WTC11 (cell line): ENCODE measurements around the gene PARVG. TPM values are rescaled to one million over a fixed set of nuclear protein-coding genes. Genes with fewer than 3 reads are reported as not detected.

ENCODE experiments used
- ATAC-seq: fragments of 200-7000 bp; cut with Tn5 transposase; 2 replicates; pipeline ENCODE4 v1.10.0; 2021; ENCODE audit warnings: mild to moderate bottlenecking, moderate library complexity
- CTCF ChIA-PET: fragments of 300-600 bp; sonication (Branson Sonifier 250); formaldehyde crosslinking; loops from one replicate; lab custom pipeline; 2021; ENCODE audit warnings: antibody characterized with exemption; lab: Charles Lee
- POLR2A ChIA-PET: fragments of 350-600 bp; sonication (Branson Sonifier 250); formaldehyde crosslinking; loops from one replicate; lab custom pipeline; 2021; ENCODE audit warnings: antibody characterized with exemption; lab: Charles Lee
- DNase-seq: peaks from one replicate; pipeline ENCODE4 v3.0.0; 2021; ENCODE audit warnings: low spot score
- H3K27ac Mint-ChIP-seq: 2 replicates; pipeline ENCODE4 v1.8.0; 2021; ENCODE audit warnings: mixed read lengths
- H3K27me3 Mint-ChIP-seq: 2 replicates; pipeline ENCODE4 v1.8.0; 2021; ENCODE audit warnings: low read depth, mild to moderate bottlenecking, moderate library complexity, mixed read lengths
- H3K36me3 Mint-ChIP-seq: 2 replicates; pipeline ENCODE4 v1.8.0; 2021; ENCODE audit warnings: mixed read lengths
- H3K4me1 Mint-ChIP-seq: 2 replicates; pipeline ENCODE4 v1.8.0; 2022; ENCODE audit warnings: mixed read lengths
- H3K4me3 Mint-ChIP-seq: 2 replicates; pipeline ENCODE4 v1.8.0; 2021; ENCODE audit warnings: mild to moderate bottlenecking, moderate library complexity, mixed read lengths
- H3K9me3 Mint-ChIP-seq: 2 replicates; pipeline ENCODE4 v1.8.0; 2021; ENCODE audit warnings: mixed read lengths
- CREB1 ChIP-seq: sonication (generic); formaldehyde crosslinking; IDR thresholded peaks from 2 replicates; pipeline ENCODE4 v1.8.0; 2023; ENCODE audit warnings: mild to moderate bottlenecking, missing genetic modification reagents
- E2F4 ChIP-seq: sonication (generic); formaldehyde crosslinking; IDR thresholded peaks from 2 replicates; pipeline ENCODE4 v1.8.1; 2022; ENCODE audit warnings: low read depth, mild to moderate bottlenecking, moderate library complexity, missing genetic modification reagents, borderline replicate concordance
- EMX1 ChIP-seq: fragments of 250-450 bp; sonication (Bioruptor Pico); IDR thresholded peaks from 2 replicates; pipeline ENCODE4 v1.8.0; 2021; ENCODE audit warnings: mild to moderate bottlenecking
- ETV6 ChIP-seq: sonication (generic); formaldehyde crosslinking; IDR thresholded peaks from 2 replicates; pipeline ENCODE4 v1.8.1; 2022; ENCODE audit warnings: mild to moderate bottlenecking, missing genetic modification reagents
- FOXP4 ChIP-seq: sonication (generic); formaldehyde crosslinking; IDR thresholded peaks from 2 replicates; pipeline ENCODE4 v1.8.0; 2022; ENCODE audit warnings: mild to moderate bottlenecking, missing genetic modification reagents
- GRHL2 ChIP-seq: fragments of 250-450 bp; sonication (Bioruptor Pico); IDR thresholded peaks from 2 replicates; pipeline ENCODE4 v1.8.0; 2022; ENCODE audit warnings: mild to moderate bottlenecking, moderate library complexity; ENCODE audit not compliant: insufficient replicate concordance, severe bottlenecking
- HMGXB4 ChIP-seq: sonication (generic); formaldehyde crosslinking; IDR thresholded peaks from 2 replicates; pipeline ENCODE4 v1.8.1; 2023; ENCODE audit warnings: mild to moderate bottlenecking, moderate library complexity, missing genetic modification reagents
- IRF1 ChIP-seq: sonication (generic); formaldehyde crosslinking; IDR thresholded peaks from 2 replicates; pipeline ENCODE4 v1.8.0; 2023; ENCODE audit warnings: missing genetic modification reagents
- JAZF1 ChIP-seq: fragments of 250-450 bp; sonication (Bioruptor Pico); IDR thresholded peaks from 2 replicates; pipeline ENCODE4 v1.9.0; 2021; ENCODE audit warnings: moderate library complexity, mild to moderate bottlenecking, inconsistent platforms
- KAT7 ChIP-seq: sonication (generic); formaldehyde crosslinking; IDR thresholded peaks from 2 replicates; pipeline ENCODE4 v1.8.1; 2023; ENCODE audit warnings: missing genetic modification reagents, mild to moderate bottlenecking, borderline replicate concordance
- MLX ChIP-seq: sonication (generic); formaldehyde crosslinking; IDR thresholded peaks from 2 replicates; pipeline ENCODE4 v1.8.1; 2023; ENCODE audit warnings: mild to moderate bottlenecking, missing genetic modification reagents, moderate library complexity
- MYBL2 ChIP-seq: sonication (generic); formaldehyde crosslinking; IDR thresholded peaks from 2 replicates; pipeline ENCODE4 v1.8.1; 2023; ENCODE audit warnings: mild to moderate bottlenecking, moderate library complexity, missing genetic modification reagents
- NR3C1 ChIP-seq: sonication (generic); formaldehyde crosslinking; conservative IDR thresholded peaks from 2 replicates; pipeline ENCODE4 v1.8.1; 2023; ENCODE audit warnings: low read depth, mild to moderate bottlenecking, missing genetic modification reagents
- SMAD3 ChIP-seq: sonication (generic); formaldehyde crosslinking; IDR thresholded peaks from 2 replicates; pipeline ENCODE4 v1.8.0; 2022; ENCODE audit warnings: missing genetic modification reagents, mild to moderate bottlenecking, borderline replicate concordance
- SMAD4 ChIP-seq: sonication (generic); formaldehyde crosslinking; IDR thresholded peaks from 2 replicates; pipeline ENCODE4 v1.8.0; 2022; ENCODE audit warnings: mild to moderate bottlenecking, missing genetic modification reagents
- STAT6 ChIP-seq: sonication (generic); formaldehyde crosslinking; conservative IDR thresholded peaks from 2 replicates; pipeline ENCODE4 v1.8.1; 2023; ENCODE audit warnings: mild to moderate bottlenecking, low read depth, missing genetic modification reagents, moderate library complexity
- TCF7 ChIP-seq: sonication (generic); formaldehyde crosslinking; IDR thresholded peaks from 2 replicates; pipeline ENCODE4 v1.8.0; 2022; ENCODE audit warnings: mild to moderate bottlenecking, low read depth, missing genetic modification reagents, moderate library complexity
- ZMAT4 ChIP-seq: fragments of 250-450 bp; sonication (Bioruptor Pico); IDR thresholded peaks from 2 replicates; pipeline ENCODE4 v1.9.0; 2021; ENCODE audit warnings: mild to moderate bottlenecking
- ZNF232 ChIP-seq: sonication (generic); formaldehyde crosslinking; IDR thresholded peaks from 2 replicates; pipeline ENCODE4 v1.8.0; 2022; ENCODE audit warnings: mild to moderate bottlenecking, missing genetic modification reagents
- ZNF281 ChIP-seq: sonication (generic); formaldehyde crosslinking; IDR thresholded peaks from 2 replicates; pipeline ENCODE4 v1.8.0; 2023; ENCODE audit warnings: mild to moderate bottlenecking, missing genetic modification reagents
- ZNF317 ChIP-seq: sonication (generic); formaldehyde crosslinking; IDR thresholded peaks from 2 replicates; pipeline ENCODE4 v1.8.1; 2023; ENCODE audit warnings: low read depth, mild to moderate bottlenecking, moderate library complexity, missing genetic modification reagents, borderline replicate concordance
- ZNF416 ChIP-seq: fragments of 250-450 bp; sonication (Bioruptor Pico); IDR thresholded peaks from 2 replicates; pipeline ENCODE4 v1.9.0; 2021; ENCODE audit warnings: mild to moderate bottlenecking, inconsistent platforms
- ZNF423 ChIP-seq: fragments of 250-450 bp; sonication (Bioruptor Pico); IDR thresholded peaks from 2 replicates; pipeline ENCODE4 v2.1.2; 2022; ENCODE audit warnings: mild to moderate bottlenecking, moderate library complexity
- total RNA-seq: library from RNA; stranded (reverse); gene quantifications from 3 replicates; pipeline ENCODE4 v1.2.3, GENCODE V29; 2021

The PARVG gene
- total RNA-seq, 1 experiment from 2014 or later, result 0.94 TPM

- H3K4me1 Mint-ChIP-seq, result peaks cover 25% of the 10 kb centered on the region
- no peaks in the 10 kb centered on the region for H3K9me3 Mint-ChIP-seq
- no peaks in the 10 kb centered on the region for H3K36me3 Mint-ChIP-seq
- no peak for TF ChIP-seq E2F4 (CRISPR knock-in tag)
- no peak for TF ChIP-seq ZMAT4 (CRISPR knock-in tag)
- no peak for TF ChIP-seq EMX1
- TF ChIP-seq TCF7 (CRISPR knock-in tag), result no peak
- TF ChIP-seq GRHL2 (CRISPR knock-in tag), result no peak
- no peak for TF ChIP-seq ZNF317
- TF ChIP-seq CREB1 (CRISPR knock-in tag), result no peak
- TF ChIP-seq SMAD3 (CRISPR knock-in tag), result no peak
- TF ChIP-seq KAT7, result no peak
- no peak for TF ChIP-seq ZNF423 (CRISPR knock-in tag)
- TF ChIP-seq ZNF281, result no peak
- TF ChIP-seq ZNF416 (CRISPR knock-in tag), result no peak
- no peak for TF ChIP-seq IRF1 (CRISPR knock-in tag)
- no peak for TF ChIP-seq JAZF1 (CRISPR knock-in tag)
- ChIA-PET POLR2A (no interaction called here), CTCF (no interaction called here)
- no peaks in the 10 kb centered on the region for H3K27me3 Mint-ChIP-seq
- no peak overlapping the region for H3K27ac Mint-ChIP-seq
- DNase-seq, result no peak
- ATAC-seq, result no peak
- H3K4me3 Mint-ChIP-seq, result no peak overlapping the region
Measured at GRCh38 chr22:44168206-44168605, 12.5 kb upstream of the PARVG start.

- Mint-ChIP-seq H3K4me1 (peaks cover 32% of the 10 kb centered on the region), H3K27me3 (no peaks in the 10 kb centered on the region), H3K9me3 (no peaks in the 10 kb centered on the region), H3K36me3 (no peaks in the 10 kb centered on the region), H3K27ac (peak overlapping the region; percentile 65; the same call in 1 of the 2 replicates), H3K4me3 (no peak overlapping the region)
- DNase-seq (no peak), ATAC-seq (no peak)
- CTCF ChIA-PET, result interaction anchor here (0.7 to 1.7 kb wide), 5 partner anchors 9 to 267 kb away, joined by 3 to 6 read pairs (median 3); no protein-coding TSS in a partner anchor
- POLR2A ChIA-PET, result no interaction called here
- TF ChIP-seq FOXP4 (CRISPR knock-in tag), result no peak
- TF ChIP-seq HMGXB4 (CRISPR knock-in tag), result no peak
- no peak for TF ChIP-seq EMX1
- no peak for TF ChIP-seq MYBL2 (CRISPR knock-in tag)
- TF ChIP-seq ZNF232 (CRISPR knock-in tag), result no peak
- TF ChIP-seq IRF1 (CRISPR knock-in tag), result no peak
- no peak for TF ChIP-seq SMAD4 (CRISPR knock-in tag)
- no peak for TF ChIP-seq MLX (CRISPR knock-in tag)
- TF ChIP-seq SMAD3 (CRISPR knock-in tag), result no peak
- TF ChIP-seq STAT6 (CRISPR knock-in tag), result no peak
- TF ChIP-seq ETV6 (CRISPR knock-in tag), result no peak
- TF ChIP-seq NR3C1, result no peak
Measured at GRCh38 chr22:44170470-44170869, 10.3 kb upstream of the PARVG start.
